H4 (cell line): ENCODE data around the gene MYLIP. TPM values are rescaled to one million over a fixed set of nuclear protein-coding genes. Genes with fewer than 3 reads are reported as not detected.

Source experiments
- DNase-seq: peaks from one replicate; pipeline ENCODE4 v3.0.0-alpha.2; 2015; ENCODE audit warnings: low spot score
- total RNA-seq: library from RNA; depleted of rRNA; stranded (reverse); fragments of >200 nt; shearing (Covaris generic); gene quantifications from 2 replicates; pipeline ENCODE4 v1.2.3, GENCODE V29; 2014

MYLIP gene
- total RNA-seq, 1 experiment from 2014 or later = 16.9 TPM

- DNase-seq = no peak
These were observed 21.7 kb upstream of the MYLIP start for GRCh38 chr6:16106991-16107787.

- no peak for DNase-seq
These were observed 20.5 kb upstream of the MYLIP start for GRCh38 chr6:16108419-16108818.

GRCh38 chr6:16108921-16109658, 19.8 kb upstream of the MYLIP start:
- peak; percentile 21 for DNase-seq

GRCh38 chr6:16109659-16110305, 19.1 kb upstream of the MYLIP start:
- no peak for DNase-seq

- DNase-seq = no peak
These were observed 10.1 kb upstream of the MYLIP start for GRCh38 chr6:16118825-16119224.

GRCh38 chr6:16121339-16121738, 7.5 kb upstream of the MYLIP start:
- DNase-seq = no peak

- DNase-seq = no peak
These were observed 6.7 kb upstream of the MYLIP start for GRCh38 chr6:16122197-16122596.

GRCh38 chr6:16124198-16125180, 4.4 kb upstream of the MYLIP start:
- DNase-seq = no peak

GRCh38 chr6:16126056-16126455, 2.8 kb upstream of the MYLIP start:
- DNase-seq = no peak

GRCh38 chr6:16126861-16127260, 2.0 kb upstream of the MYLIP start:
- DNase-seq = no peak

GRCh38 chr6:16127471-16127870, 1.4 kb upstream of the MYLIP start:
- no peak for DNase-seq

GRCh38 chr6:16129623-16130401, 926 bp downstream of the MYLIP start:
- no peak for DNase-seq

- DNase-seq = no peak
These were observed 1.6 kb downstream of the MYLIP start for GRCh38 chr6:16130437-16130891.

- peak; percentile 93 for DNase-seq
These were observed 2.1 kb downstream of the MYLIP start for GRCh38 chr6:16130932-16131387.

- no peak for DNase-seq
These were observed 4.0 kb downstream of the MYLIP start for GRCh38 chr6:16132909-16133308.

GRCh38 chr6:16134430-16134829, 5.5 kb downstream of the MYLIP start:
- DNase-seq = no peak

- DNase-seq = no peak
These were observed 6.2 kb downstream of the MYLIP start for GRCh38 chr6:16135066-16135465.

GRCh38 chr6:16136091-16136490, 7.2 kb downstream of the MYLIP start:
- DNase-seq = no peak

GRCh38 chr6:16136621-16137450, 8.0 kb downstream of the MYLIP start:
- DNase-seq = peak; percentile 89

GRCh38 chr6:16137451-16137801, 8.5 kb downstream of the MYLIP start:
- peak; percentile 26 for DNase-seq
